Ectodermal cell (in vitro differentiated cells): ENCODE data around the gene SRP54. TPM values are rescaled to one million over a fixed set of nuclear protein-coding genes. Genes with fewer than 3 reads are reported as not detected.

Experiments
- H3K27ac ChIP-seq: 2 replicates; pipeline ENCODE4 v1.7.0; 2013; ENCODE audit warnings: mild to moderate bottlenecking, low read depth, low read length; ENCODE audit not compliant: insufficient read depth, poor library complexity, severe bottlenecking
- H3K27me3 ChIP-seq: 2 replicates; pipeline ENCODE4 v1.7.0; 2013; ENCODE audit warnings: mild to moderate bottlenecking, low read length; ENCODE audit not compliant: insufficient read depth, control insufficient read depth, poor library complexity, severe bottlenecking
- H3K36me3 ChIP-seq: one replicate; pipeline ENCODE4 v1.7.0; 2013; ENCODE audit warnings: low read length; ENCODE audit not compliant: control insufficient read depth, insufficient read depth
- H3K4me1 ChIP-seq: one replicate; pipeline ENCODE4 v1.7.0; 2013; ENCODE audit warnings: low read length; ENCODE audit not compliant: control insufficient read depth, insufficient read depth
- H3K4me3 ChIP-seq: 2 replicates; pipeline ENCODE4 v1.7.0; 2013; ENCODE audit warnings: low read depth, low read length, control low read depth; ENCODE audit not compliant: insufficient read depth
- H3K9me3 ChIP-seq: 2 replicates; pipeline ENCODE4 v1.7.0; 2013; ENCODE audit warnings: mild to moderate bottlenecking, low read length, moderate library complexity; ENCODE audit not compliant: control insufficient read depth
- WGBS, 2 experiments: methylation state at CpG; one replicate each; pipeline ENCODE4 v1.1.7; 2013; ENCODE audit warnings: missing lambda C conversion rate in 2 of 2; 5-methylcytosine and 5-hydroxymethylcytosine counted together
- polyA plus RNA-seq, 4 experiments: library from polyadenylated mRNA; stranded (reverse); fragments of 50-300 nt; gene quantifications; one replicate each; pipeline ENCODE4 v1.2.3, GENCODE V29; 2013

Gene SRP54
- polyA plus RNA-seq (2013, experiment 1 of 4), result 68.5 TPM
- 63.2 TPM for polyA plus RNA-seq (2013, experiment 2 of 4)
- 46.3 TPM for polyA plus RNA-seq (2013, experiment 3 of 4)
- polyA plus RNA-seq (2013, experiment 4 of 4), result 51.8 TPM

DNA sequence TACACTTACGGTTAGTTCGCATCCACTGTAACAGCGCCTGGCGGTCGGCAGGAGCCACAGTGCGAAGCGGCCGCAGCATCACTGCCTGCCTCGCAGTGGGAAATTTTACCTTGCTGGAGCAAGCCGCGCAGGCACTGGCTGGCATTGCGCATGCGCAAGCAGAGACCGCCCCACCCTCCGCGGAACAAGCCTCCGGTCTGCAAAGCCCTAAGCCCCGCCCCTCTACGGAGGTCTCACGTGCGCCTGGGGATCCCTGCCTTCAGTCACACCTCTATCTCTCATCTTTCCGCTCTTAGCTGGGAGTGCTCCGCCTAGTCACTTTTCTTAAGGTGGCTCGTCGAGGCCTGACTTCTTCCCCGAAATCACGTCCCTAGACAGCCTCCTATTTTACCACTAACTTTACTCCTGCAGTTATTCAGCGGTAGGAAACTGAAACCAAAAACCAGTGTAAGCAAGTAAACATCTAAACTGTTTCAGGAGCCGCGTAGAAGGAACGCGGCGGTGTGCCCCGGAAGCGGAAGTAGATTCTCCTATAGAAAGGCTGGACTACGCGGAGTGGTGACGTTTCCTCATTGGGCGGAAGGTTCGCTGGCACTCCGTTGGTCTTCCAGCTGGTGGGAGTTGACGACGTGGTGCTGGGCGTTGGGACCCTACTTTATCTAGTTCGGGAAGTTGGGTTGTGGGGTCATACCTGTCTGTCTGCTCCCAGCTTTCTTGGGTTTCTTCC, at the start of gene SRP54:
TSS of gene SRP54 (plus strand) at position 572 of the 727 bp plus-strand sequence. CDS start 13,718 bp downstream, outside the sequence.
- Histone ChIP-seq H3K27me3 (no peaks in the 10 kb centered on the region), H3K36me3 (no peaks in the 10 kb centered on the region), H3K4me3 (peak within 1 kb of the TSS; percentile 83), H3K4me1 (peaks cover 7% of the 10 kb centered on the region), H3K9me3 (no peaks in the 10 kb centered on the region), H3K27ac (peak within 1 kb of the TSS; percentile 97)
- WGBS, 2 experiments, result 0% methylated on average over 45 of the region's 45 CpGs

DNA sequence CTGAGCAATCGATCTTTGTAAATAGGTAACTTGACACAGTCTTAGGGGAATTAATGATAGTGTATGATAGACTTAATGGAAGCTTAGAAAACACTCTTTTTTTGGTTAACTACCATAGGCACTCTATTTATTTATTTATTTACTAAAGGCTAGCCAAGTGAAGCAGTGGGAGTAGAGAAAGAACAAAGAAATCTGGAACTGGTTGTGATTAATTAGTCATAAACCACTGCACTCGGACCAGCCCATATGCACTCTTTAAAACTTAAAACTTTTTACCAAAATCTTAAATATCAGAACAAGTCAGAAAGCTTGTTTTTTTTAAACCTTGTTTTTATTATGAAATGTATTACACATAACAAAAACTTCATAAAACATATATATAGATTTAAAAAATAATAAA, 49.5 kb upstream of the SRP54 start:
- 83 to 100% methylated on average over 1 of the region's 2 CpGs for WGBS, 2 experiments
- Histone ChIP-seq H3K27me3 (no peaks in the 10 kb centered on the region), H3K27ac (no peak overlapping the region), H3K9me3 (no peaks in the 10 kb centered on the region), H3K36me3 (no peaks in the 10 kb centered on the region), H3K4me1 (no peaks in the 10 kb centered on the region), H3K4me3 (no peak overlapping the region)

DNA sequence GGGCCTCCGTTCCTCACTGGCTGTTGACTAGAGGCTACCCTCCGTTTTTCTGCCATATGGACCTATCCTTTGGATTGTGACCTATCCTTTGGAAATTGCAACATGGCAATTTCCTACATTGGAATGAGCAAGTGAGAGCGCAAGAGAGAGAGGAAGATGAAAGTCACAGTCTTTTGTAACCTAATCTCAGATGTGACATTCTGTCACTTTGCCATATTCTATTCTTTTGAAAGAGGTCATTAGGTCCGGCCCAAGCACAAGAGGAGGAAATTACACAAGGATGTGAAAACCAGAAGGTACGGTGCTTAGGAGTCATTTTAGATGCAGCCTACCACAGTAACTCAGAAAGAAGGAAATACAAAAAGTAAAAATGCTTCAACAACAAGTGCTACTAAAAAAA, 47.3 kb upstream of the SRP54 start:
- H3K4me3 ChIP-seq, result no peak overlapping the region
- 93 to 100% methylated on average over 4 to 5 of the region's 5 CpGs for WGBS, 2 experiments
- no peaks in the 10 kb centered on the region for H3K4me1 ChIP-seq
- no peaks in the 10 kb centered on the region for H3K27me3 ChIP-seq
- no peaks in the 10 kb centered on the region for H3K36me3 ChIP-seq
- H3K27ac ChIP-seq, result no peak overlapping the region
- H3K9me3 ChIP-seq, result no peaks in the 10 kb centered on the region

DNA sequence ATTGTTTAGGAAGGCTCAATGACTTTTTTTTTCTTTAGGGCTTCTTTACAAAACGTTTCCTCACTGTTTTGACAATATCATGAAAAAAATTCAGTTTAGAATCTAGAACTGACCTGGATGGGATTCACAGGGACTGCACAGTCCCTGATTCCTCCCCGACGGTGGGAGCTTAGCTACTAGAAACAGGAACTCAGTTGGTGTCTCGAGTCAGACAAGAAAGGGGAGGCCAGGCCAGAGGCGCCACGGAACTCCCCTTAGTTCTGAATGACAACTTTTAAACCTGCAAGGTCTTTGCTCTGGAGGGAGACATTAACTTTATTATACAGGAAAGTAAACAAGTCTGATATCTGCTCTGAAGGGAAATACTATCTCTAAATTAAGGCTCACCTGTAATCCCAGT, 45.4 kb upstream of the SRP54 start:
- Histone ChIP-seq H3K4me1 (no peaks in the 10 kb centered on the region), H3K9me3 (no peaks in the 10 kb centered on the region), H3K4me3 (no peak overlapping the region), H3K27ac (no peak overlapping the region), H3K36me3 (no peaks in the 10 kb centered on the region), H3K27me3 (no peaks in the 10 kb centered on the region)
- 82 to 86% methylated on average over 6 of the region's 6 CpGs for WGBS, 2 experiments

DNA sequence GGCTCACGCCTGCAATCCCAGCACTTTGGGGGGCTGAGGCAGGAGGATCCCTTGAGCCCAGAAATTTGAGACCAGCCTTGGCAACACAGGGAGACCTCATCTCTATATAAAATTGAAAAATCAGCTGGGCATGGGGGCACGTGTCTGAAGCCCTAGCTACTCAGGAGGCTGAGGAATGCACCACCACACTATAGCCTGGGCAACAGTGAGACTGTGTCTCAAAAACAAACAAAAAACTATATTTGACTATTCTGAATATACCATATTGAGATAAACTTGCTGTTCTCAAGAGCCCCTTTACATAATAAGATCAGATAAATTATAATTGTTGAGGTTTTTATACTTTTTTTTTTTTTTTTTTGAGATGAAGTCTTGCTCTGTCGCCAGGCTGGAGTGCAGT, 44.9 kb upstream of the SRP54 start:
- no peaks in the 10 kb centered on the region for H3K36me3 ChIP-seq
- H3K27me3 ChIP-seq, result no peaks in the 10 kb centered on the region
- H3K27ac ChIP-seq, result no peak overlapping the region
- H3K9me3 ChIP-seq, result no peaks in the 10 kb centered on the region
- H3K4me3 ChIP-seq, result no peak overlapping the region
- H3K4me1 ChIP-seq, result no peaks in the 10 kb centered on the region
- 88 to 93% methylated on average over 3 of the region's 3 CpGs for WGBS, 2 experiments

DNA sequence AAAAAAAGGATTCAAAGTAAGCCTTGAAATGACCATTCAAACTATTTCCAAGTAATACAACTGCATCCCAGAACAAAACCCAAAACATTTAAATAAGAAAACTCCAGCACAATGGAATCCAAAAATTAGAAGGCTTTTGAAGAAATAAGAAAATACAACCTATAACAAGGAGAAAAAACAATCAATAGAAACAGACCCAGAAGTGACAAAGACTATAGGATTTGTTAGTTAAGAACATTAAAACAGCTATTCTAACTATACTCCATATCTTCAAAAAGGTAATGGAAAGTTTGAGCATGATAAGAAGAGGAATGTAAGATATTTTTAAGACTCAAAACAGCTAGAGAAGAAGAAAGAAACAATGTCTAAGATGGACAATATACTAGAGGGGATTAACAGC, 39.3 kb upstream of the SRP54 start:
- Histone ChIP-seq H3K4me1 (no peaks in the 10 kb centered on the region), H3K27ac (no peak overlapping the region), H3K9me3 (no peaks in the 10 kb centered on the region), H3K36me3 (no peaks in the 10 kb centered on the region), H3K27me3 (no peaks in the 10 kb centered on the region), H3K4me3 (no peak overlapping the region)

DNA sequence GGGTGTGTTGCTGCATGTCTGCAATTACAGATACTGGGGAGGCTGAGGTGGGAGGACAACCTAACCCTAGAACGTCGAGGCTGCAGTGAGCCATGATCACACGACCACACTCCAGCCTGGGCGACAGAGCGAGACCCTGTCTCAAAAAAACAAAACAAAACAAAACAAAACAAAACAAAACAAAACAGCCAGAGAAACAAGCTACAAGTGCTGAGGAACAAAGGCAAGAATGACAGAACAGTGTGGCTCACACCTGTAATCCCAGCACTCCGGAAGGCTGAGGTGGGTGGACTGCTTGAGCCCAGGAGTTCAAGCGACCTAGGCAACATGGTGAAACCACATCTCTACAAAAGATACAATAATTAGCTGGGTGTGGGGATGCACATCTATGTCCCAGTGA, 38.0 kb upstream of the SRP54 start:
- Histone ChIP-seq H3K27ac (no peak overlapping the region), H3K4me1 (no peaks in the 10 kb centered on the region), H3K9me3 (no peaks in the 10 kb centered on the region), H3K36me3 (no peaks in the 10 kb centered on the region), H3K27me3 (no peaks in the 10 kb centered on the region), H3K4me3 (no peak overlapping the region)
- 89 to 98% methylated on average over 7 of the region's 7 CpGs for WGBS, 2 experiments

DNA sequence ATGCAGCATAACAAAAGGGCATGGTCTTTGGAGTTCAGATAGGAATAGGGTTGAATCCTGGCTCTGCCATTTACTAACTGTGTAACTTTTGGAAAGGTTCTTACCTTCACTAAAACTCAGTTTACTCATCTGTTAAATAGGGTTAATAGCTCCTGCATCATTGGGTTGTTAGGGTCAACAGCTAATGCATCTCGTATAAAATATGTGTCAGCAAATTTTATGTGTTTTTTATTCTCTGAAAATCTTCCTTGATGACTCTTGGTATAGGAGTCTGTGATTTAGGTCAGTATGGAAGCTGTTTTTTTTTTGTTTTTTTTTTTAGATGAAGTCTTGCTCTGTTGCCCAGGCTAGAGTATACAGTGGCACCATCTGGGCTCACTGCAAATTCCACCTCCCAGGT, 36.1 kb upstream of the SRP54 start:
- no peaks in the 10 kb centered on the region for H3K4me1 ChIP-seq
- H3K27ac ChIP-seq, result no peak overlapping the region
- H3K9me3 ChIP-seq, result no peaks in the 10 kb centered on the region
- H3K4me3 ChIP-seq, result no peak overlapping the region
- H3K27me3 ChIP-seq, result no peaks in the 10 kb centered on the region
- 89 to 95% methylated on average over 1 of the region's 1 CpG for WGBS, 2 experiments
- no peaks in the 10 kb centered on the region for H3K36me3 ChIP-seq

DNA sequence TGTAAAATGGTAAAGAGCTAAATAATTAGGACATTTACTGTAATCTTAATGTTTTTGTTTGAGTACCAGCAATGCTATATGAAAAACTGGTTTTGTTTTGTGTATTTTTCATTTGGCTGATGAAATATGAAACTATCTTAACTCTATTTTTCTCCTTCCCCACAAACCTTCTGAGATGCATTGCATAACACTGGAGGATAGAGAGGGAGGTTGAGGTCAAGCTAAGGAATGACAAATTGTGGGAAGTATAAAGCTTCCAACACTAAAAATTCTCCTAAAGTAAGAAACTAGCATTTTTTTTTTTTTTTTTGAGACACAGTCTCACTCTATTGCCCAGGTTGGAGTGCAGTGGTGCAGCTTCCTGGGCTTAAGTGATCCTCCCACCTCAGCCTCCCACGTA, 31.5 kb upstream of the SRP54 start:
- no peaks in the 10 kb centered on the region for H3K36me3 ChIP-seq
- 78 to 93% methylated on average over 1 of the region's 1 CpG for WGBS, 2 experiments
- no peak overlapping the region for H3K4me3 ChIP-seq
- no peaks in the 10 kb centered on the region for H3K9me3 ChIP-seq
- H3K27ac ChIP-seq, result no peak overlapping the region
- H3K27me3 ChIP-seq, result no peaks in the 10 kb centered on the region
- no peaks in the 10 kb centered on the region for H3K4me1 ChIP-seq

DNA sequence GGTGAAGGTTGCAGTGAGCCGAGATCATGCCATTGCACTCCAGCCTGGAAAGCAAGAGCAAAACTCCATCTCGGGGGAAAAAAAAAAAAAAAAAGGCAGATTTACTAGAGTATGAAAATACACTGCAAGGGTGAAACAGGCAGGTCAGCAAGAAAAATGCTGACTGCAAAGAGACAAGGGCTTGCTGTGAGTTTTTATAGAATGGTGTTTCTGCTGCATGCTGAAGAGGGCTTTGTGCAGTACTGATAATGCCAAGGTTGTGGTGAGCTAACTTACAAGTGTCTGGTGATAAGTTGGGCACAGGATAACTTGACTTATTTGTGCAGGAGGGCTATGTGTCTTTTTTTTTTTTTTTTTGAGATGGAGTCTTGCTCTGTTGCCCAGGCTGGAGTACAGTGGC, 25.9 kb upstream of the SRP54 start:
- Histone ChIP-seq H3K36me3 (peaks cover 3% of the 10 kb centered on the region), H3K27me3 (no peaks in the 10 kb centered on the region), H3K4me3 (no peak overlapping the region), H3K27ac (no peak overlapping the region), H3K9me3 (no peaks in the 10 kb centered on the region), H3K4me1 (no peaks in the 10 kb centered on the region)
- 92 to 96% methylated on average over 2 of the region's 2 CpGs for WGBS, 2 experiments
